Epidermal melanocyte (primary cell): Measurements from ENCODE around the gene MGST3.
A peak's percentile ranks its signal among the peaks of the same experiment; 100 is the strongest.
"Not testable (repeated sequence)": the region's sequence is repeated elsewhere in the genome, so short reads cannot be mapped to it uniquely, and the experiment has no call there.

Experiments used
- DNase-seq: peaks from one replicate; pipeline ENCODE4 v3.0.0; 2011; ENCODE audit warnings: low spot score; ENCODE audit not compliant: insufficient read length

MGST3 gene

DNA sequence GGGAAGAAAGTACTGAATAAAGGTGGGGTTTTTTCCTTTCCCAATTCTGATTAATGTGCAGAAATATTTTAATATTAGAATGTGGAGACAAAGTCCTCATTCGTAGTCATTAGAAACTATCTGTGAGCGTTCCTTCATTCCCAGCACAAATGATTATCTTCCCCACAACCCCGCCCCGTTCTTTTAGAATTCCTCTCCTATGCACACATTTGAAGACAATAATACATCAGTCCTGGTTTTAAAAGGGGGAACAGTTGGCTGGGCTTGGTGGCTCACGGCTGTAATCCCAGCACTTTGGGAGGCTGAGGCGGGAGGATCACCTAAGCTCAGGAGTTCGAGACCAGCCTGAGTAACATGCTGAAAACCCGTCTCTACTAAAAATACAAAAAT lies 66.5 kb downstream of the MGST3 start:
- DNase-seq, result no peak

DNA sequence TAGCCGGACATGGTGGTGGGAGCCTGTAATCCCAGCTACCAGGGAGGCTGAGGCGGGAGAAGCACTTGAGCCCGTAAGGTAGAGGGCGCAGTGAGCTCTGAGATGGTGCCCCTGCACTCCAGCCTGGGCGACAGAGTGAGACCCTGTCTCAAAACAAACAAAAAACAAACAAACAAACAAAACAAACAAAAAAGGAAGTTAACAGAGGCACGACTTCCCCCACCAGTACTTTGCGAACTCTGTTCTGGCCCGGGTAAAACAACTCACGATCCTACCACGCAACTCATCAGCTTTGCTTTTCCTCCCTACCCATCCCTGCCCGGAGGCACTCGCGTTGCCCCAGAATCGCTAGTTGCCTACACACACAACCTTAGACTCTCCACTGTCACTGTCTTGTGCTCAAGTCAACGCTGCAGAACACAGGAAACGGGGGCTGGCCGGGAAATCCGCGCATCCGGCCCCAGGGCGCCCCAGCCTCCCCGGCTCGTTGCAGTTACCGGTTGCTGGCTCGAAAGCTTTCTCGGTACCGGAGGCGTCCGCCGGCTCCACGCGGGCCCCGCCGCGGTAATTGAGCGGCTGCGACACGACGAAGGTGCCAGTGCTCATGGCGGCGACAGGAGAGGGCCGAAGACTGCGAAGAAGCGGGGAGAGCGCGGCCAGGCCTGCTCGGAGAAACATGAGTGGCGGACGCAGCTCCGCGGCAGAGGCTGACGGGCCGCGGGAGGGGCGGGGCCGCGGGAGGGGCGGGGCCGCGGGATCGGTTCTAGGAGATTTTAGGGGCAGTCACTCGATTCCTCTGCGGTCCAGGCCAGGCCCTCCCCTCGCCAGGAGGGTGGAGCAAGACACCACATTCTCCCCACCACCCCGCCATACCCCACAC lies 67.1 kb downstream of the MGST3 start, which contains the start of gene ALDH9A1:
ALDH9A1 (minus strand) TSS at position 682 of the 880 bp plus-strand sequence; CDS start at position 678, 4 bp downstream.
- DNase-seq, result peak; percentile 78

DNA sequence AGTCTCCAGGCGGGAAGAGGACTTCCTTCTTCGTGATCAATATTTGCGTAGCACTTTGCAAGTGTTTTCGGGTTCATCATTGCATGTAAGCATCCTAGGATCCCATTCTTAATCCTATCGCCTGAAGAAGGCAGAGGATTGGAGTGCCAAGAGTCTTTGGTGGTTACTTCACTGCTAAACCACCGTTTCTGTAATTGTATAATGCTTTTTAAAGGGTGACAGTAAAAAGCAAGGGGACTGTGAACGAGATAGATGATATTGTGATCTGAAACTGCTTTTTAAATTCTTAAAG lies 67.7 kb downstream of the MGST3 start:
- no peak for DNase-seq

DNA sequence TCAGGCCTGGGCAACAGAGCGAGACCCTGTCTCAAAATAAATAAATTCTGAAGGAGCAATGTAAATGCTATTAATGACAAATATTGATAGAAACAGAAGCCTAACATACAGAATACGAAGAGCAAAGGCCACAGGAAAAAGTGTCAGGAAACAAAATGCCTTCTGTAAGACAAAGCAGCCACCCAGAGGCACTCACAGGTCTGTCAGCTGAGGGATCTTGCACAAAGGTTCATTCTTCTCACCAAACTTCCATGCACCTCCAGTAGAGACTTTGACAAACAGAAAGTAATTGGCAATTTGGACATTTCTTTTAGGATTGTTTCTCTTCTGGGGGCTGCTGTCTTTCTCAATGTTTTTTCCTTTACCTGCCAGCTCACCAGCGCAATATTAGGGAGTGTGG lies 68.5 kb downstream of the MGST3 start:
- no peak for DNase-seq

DNA sequence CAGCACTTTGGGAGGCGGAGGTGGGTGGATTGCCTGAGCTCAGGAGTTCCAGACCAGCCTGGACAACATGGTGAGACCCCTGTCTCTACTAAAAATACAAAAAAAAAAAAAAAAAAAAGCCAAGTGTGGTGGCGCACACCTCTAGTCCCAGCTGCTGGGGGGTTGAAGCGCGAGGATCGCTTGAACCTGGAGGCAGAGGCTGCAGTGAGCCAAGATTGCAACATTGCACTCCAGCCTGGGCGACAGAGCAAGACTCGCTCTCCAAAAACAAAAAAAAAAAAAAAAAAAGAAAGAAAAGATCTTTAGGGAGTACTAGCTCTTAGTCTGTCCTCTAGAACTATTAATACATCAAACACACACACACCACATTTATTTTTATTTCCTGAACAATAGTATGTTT lies 70.9 kb downstream of the MGST3 start:
- DNase-seq, result not testable (repeated sequence)

DNA sequence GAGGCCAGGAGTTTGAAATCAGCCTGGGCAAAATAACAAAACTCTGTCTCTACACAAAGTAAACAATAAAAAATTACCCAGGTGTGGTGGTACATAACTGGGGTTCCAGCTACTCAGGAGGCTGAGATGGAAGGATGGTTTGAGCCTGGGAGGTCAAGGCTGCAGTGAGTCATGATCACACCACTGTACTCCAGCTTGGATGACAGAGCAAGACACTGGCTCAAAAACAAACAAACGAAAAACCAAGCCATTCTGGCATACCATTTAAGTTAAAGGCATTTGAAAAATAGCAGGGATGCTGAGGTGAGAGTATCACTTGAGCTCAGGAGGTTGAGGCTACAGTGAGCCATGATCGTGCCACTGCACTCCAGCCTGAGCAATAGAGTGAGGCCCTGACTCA lies 72.6 kb downstream of the MGST3 start:
- DNase-seq, result no peak
